ENCODE measurements around the gene GSE1. TPM values are rescaled to one million over a fixed set of nuclear protein-coding genes. Genes with fewer than 3 reads are reported as not detected.
"Not testable (repeated sequence)": the region's sequence is repeated elsewhere in the genome, so short reads cannot be mapped to it uniquely, and the experiment has no call there.

The GSE1 gene
- total RNA-seq, 1 donor from 2014 or later = 23.9 TPM

DNA sequence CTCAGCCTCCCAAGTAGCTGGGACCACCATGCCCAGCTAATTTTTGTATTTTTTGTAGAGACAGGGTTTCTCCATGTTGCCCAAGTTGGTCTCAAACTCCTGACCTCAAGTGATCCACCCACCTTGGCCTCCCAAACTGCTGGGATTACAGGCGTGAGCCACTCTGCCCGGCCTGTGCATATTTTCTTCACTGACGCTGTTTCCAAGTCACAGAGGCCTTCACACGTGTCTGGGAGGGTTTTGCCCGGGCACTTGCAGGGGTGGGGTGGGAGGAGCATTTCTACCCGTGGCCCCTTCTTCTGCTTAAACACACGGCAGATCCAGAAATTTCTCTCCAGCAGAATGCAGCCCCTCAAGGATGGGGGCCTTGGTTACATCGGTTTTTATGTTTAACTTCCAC is 20.8 kb upstream of the GSE1 start:
- not testable (repeated sequence) for ATAC-seq

DNA sequence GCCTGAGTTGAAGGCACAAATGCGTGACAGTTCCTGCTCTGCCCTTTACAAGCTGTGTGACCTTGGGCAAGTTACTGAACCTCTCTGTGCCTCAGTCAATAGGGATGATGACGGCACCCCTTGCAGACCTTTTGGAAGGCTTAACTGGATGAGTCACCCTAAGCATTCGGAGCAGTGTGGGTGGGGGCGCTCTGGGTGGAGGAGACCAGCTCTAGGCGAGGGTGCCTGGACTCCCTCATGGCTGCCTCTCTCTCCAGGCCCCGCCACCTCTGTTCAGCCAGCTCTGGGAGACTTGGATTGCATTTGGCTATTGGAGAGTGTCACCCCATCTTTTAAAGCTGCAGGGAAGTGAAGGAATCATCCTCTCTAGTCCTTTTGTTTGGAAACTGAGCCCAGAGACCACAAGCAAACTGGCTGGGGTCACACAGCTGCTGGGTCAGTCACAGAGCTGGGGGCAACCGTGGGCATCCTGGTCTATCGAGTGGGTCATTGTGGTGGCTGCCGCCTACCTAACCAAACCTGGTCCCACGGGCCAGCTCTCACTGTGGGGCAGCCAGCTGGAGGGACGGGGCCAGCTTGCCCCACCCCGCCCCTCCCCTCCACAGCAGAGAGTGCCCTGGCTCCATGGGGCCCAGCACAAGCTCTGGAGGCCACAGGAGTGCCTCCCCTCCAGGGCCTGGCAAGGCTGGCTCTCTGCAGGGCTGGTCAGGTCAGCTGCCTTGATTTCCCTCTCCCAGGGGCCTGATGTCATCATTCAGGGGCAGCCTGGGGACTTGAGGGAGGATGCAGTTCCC is 20.2 kb upstream of the GSE1 start:
- ATAC-seq = no peak

DNA sequence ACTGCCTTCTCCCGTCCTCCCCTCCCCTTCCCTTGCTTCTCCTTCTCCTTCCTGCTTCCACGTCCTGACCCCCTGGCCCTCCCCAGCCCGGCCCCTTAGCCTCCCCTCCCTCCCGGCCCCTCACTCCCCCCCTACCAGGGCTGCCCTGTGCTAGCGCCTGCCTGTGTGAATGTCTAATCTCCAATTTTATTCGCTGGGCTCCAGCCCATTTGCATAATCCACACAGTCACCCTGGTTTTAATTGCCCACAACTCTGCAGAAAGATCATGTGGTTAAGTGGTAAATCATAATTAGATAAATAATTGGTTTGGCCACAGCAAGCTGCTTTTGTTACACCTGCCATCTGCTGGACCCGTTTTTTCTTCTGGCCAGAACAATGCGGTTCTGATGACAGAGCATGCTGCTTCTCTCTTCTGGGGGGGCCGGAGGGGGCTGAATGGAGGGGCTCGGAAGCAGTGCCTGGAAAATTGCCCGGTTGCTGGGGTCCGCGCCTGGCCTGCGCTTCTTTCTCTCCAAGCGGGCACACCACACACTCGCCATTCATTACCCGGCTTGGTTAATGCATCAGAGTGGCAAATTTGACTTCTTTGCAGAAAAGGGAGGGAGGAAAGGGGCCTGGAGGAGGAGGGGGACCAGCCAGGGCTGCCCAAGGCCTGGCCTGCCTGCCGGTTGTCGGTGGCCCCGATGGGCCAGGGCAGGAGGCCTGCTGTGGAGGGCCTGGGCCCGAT is 19.5 kb upstream of the GSE1 start:
- no peak for ATAC-seq

DNA sequence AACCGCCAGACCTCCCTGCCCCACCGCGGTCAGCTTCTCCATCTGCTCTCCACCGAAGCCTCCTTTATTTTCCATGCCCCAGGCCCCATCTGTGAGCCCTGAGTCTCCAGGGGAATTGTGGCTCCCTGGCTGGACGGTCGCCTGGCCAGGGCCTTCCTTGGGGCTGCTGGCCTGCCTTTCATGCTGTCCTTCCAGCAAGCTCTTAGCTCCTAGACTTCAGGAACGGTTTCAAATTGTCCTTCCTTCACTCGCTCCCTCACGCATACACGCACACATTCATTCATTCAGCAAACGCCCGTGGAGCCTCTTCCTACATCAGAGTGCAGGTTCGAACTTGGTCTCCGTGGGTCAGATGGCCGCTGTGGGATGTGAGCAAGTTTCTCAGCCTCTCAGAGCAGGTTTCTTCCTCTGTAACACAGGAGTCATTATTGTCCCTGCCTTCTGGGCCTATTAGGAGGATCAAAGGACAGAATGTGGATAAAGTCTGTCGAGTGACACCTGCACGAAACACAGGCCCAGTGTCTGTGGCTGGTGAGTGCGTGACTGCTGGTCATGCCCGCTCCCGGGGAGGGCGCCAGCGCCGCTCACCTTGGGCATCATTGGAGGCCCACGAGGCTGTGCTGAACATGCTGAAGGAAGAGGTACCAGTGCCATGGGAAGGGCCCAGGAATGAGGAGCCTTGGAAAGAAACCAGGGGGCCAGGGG is 18.7 kb upstream of the GSE1 start:
- no peak for ATAC-seq

DNA sequence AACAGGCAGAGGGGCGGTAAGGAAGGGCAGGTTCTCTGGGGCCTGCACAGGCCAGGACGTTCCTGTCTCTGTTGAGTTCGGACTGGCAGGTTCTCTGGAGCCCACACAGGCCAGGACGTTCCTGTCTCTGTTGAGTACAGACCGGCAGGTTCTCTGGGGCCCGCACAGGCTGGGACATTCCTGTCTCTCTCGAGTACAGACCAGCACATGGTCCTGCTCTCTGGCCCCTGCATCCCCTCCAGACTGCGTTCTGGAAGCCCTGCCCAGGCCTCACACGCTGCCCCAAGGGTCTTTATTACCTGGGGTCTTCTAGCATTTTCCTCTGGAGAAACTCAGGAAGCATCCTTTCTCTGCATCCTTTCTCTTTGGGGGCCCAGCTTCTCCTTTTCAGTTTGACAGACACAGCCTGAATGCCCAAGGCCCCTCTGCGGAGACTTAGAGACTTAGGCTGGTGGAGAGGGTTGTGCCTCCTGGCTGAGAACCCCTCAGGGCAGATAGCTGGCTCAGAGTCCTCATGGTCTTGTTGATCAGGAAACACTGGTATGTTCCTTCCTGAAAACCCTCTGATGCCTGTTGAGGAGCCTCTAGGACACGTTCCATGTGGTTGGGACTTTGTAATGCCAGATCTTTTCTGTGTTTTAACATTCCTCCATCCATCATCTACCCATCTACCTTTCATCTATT is 18.0 kb upstream of the GSE1 start:
- ATAC-seq = no peak

DNA sequence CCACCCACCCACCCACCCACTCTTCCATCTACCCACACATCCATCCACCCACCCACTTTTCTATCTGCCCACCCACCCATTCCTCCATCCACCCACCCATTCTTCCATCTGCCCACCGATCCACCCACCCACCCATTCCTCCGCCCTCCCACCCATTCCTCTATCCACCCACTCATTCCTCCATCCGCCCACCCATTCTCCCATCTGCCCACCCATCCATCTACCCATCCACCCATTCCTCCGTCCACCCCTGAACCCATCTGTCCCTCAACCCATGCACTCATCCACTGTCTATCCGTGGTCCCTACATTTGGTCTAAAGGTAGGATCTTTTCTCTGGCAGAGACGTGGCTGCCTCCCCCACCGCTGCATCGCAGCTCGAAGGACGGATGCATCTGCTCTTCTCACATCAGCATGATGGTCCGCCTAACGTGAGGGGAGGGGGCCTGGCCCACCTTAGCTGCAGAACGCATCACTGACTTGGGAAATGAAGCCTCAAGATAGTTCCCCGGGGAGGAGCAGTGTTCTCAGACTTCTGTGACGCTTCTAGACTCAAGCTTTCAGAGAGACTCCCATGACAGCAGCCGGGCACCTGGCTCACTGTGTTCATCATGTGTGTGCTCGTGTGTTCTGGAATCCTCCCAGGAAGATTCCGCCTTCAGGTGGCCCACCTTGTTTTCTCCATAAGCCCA is 17.2 kb upstream of the GSE1 start:
- no peak for ATAC-seq

DNA sequence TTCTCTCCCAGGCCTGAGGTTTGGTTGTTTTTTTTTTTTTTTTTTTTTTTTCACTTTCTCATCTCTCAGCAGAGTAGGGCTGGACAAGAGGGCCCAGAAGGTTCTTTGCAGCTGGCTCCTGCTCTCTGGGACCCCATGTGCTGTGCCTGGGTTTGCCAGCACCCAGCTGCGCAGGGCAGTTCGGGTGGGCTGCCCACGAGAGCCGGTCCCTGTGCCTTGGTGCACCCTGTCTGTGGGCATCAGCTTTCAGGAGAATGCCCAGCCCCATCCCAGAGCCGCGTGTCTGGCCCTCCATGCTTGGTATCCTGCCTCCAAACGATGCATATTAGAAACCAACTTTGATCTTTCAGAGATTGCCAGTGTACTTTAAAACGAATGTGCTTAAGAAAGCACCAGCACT is 15.0 kb upstream of the GSE1 start:
- ATAC-seq = no peak

DNA sequence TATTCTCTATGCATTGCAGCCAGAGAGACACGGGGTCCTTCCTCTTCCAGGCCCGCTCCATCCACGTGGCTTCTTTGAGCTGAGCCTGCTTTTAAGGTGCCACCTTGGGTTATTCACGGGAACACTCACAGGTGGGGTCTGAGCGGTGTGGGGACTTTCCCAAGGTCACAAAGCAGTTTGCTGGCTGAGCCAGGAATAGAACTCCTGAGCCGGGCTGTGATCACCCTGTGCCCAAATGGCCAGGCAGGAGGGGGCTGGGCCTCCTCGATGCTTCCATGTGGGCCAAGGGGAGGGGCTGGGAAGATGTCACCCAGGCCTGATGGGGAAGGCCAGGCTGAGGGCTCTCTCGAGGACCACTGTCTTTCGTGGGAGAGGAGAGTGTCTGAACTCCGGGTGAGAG is 13.0 kb upstream of the GSE1 start:
- no peak for ATAC-seq

DNA sequence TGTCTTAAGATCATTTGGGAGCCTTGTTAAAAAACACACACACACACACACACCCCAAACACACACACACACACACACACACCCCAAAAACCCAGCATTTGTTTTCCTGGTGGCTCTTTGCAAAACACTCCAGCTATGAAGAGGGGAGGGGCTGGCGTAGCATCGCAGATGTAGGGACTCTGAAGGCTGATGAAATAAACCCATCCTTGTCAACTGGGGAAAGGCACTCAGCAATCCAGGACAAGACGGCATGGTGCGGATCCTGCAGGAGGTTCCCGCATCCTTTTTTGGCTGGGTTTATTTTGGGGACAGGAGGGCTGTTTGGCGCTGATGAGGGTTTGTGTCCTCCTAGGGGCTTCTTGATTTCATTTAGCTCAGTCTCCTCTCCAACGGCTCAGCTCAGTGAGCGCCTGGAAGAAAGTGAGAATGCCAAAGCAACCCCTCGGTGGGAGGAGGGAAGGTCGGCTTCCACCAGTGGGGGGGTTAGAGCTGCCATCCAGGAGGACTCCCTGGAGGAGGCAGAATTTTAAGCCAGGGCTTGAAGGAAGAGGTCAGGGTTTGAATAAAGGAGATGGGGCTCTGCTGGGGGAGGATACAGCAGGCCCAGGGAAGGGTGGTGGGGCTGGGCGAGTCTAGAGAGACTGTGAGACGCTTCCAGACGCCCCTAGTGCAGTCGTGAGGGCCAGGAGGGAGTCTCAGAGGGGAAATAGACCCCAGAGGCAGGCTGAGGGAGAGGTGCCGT is 12.4 kb upstream of the GSE1 start:
- no peak for ATAC-seq

DNA sequence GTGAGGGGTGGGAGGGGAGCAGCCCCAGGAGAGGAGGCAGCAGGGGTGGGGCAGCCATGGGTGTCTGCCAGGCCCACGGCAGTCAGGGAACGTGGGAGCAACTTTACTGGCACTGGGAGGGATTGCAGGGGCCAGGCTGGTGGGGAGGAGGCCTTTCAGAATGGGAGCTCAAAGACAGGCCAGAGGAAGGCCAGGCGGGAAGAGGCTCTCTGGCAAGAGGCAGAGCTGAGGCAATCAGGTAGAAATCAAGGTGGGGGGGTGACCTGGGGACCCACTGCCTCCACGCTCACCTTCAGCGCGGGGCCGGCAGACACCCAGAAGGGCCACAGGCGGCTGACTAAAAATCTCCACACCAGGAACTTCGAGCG is 11.9 kb upstream of the GSE1 start:
- ATAC-seq = no peak

DNA sequence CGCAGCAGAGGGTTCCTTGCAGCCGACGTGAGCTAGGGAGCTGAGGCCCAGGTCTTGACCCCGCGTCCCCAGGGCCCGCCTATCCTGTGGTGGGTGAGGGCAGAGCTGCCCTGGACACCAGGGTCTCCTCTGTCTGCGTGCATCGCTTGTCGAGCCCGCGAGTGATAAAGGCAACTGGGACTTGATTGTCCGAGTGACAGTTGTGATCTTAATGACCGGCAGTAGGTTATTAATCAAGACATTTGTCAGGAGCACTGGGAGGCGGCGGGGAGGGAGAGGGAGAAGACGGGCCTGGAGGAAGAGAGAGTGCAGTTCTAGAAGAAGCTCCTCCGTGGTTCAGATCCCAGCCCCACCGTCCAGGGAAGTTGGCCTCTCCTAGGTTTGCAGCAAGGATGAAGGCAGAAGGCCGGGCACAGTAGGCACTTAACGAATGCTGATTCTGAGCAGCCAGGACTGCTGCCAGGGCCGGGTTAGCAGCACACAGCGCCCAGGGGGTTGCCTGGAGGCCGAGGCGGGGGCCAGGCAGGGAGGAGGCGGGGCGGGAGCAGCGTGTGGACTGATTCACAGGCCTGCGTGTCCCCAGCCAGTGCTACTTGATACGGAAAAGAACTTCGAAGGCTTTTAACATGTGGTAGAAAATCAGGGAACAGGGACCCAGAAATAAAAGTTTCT is 11.3 kb upstream of the GSE1 start:
- ATAC-seq = no peak

DNA sequence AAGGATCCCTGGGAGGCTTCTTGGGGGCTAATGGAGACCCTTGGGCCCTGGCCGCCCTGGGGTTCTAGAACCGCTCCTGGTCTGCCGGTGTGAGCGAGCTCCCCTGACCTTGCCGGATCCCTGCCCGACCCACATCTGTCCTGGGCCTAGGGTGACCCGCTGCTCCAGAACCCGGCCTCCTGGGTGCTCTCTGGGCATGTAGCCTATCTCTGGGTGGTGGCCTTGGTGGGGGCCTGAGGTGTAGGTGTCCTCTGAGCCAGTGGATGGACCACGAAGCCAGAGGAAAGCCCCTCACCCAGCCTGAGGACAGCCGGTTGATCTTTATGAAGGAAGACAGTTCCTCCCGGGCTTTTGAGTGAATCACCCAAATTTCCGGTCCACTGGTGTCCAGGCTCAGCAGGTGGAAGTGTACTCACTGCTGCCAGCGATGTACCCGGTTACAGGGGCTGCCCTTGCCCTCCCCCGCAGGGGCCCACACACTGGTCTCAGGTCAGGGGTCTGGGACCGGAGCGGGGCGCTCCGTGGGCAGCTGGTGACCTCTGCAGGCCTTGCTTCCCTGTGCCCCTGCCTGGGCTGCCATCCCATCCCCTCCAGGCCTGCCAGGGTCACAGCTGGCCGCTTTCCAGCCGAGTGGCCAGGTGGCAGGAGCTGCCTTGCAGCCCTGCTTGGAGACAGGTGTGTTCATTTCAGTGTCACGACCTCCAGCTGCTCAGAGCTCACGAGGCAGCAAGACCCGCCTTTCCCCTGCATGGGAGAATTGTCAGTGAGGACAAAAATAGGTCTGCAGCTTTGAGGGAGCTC is 10.5 kb upstream of the GSE1 start:
- no peak for ATAC-seq

DNA sequence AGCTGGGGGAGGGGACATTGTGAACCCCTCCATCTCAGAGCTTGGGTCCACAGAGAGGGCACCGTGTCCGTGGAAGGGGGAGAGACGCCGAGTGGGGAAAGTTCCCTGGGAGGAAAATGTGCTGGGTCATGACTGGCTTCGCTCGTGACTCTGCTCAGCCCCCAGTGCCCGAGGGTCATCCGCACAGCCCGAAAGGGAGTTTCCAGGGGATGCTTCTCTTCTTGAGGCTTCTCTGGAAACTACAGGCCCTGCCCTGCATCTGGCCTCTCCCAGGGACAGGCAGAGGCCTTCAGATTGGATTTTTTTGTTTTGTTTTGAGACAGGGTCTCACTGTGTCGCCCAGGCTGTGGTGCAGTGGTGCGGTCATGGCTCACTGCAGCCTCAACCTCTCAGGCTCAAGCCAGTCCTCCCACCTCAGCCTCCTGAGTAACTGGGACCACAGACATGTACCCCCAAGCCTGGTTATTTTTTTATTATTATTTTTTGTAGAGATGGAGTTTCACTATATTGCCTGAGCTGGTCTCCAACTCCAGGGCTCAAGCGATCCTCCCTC is 9.8 kb upstream of the GSE1 start:
- no peak for ATAC-seq

DNA sequence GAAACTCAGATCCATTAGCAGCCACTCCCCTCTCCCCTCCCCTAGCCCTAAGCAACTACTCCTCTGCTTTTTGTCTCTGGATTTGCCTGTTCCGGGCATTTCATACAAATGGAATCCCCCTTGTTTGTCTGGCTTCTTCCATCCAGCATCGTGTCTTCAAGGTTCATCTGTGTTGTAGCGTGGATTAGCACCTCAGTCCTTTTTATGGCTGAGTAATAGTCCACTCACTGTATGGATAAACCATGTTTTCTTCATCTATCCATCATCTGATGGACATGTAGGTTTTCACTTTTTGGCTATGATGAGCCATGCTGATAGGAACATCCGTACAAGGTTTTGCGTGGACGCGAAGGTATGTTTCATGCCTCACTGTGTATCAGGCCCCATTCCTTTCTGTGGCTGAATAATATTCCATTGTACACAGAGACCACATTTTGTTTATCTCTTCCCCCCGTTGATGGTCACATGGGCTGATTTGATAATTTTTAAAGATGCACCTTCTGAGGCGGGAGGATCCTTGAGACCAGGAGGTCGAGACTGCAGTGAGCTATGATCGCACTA is 8.9 kb upstream of the GSE1 start:
- no peak for ATAC-seq

DNA sequence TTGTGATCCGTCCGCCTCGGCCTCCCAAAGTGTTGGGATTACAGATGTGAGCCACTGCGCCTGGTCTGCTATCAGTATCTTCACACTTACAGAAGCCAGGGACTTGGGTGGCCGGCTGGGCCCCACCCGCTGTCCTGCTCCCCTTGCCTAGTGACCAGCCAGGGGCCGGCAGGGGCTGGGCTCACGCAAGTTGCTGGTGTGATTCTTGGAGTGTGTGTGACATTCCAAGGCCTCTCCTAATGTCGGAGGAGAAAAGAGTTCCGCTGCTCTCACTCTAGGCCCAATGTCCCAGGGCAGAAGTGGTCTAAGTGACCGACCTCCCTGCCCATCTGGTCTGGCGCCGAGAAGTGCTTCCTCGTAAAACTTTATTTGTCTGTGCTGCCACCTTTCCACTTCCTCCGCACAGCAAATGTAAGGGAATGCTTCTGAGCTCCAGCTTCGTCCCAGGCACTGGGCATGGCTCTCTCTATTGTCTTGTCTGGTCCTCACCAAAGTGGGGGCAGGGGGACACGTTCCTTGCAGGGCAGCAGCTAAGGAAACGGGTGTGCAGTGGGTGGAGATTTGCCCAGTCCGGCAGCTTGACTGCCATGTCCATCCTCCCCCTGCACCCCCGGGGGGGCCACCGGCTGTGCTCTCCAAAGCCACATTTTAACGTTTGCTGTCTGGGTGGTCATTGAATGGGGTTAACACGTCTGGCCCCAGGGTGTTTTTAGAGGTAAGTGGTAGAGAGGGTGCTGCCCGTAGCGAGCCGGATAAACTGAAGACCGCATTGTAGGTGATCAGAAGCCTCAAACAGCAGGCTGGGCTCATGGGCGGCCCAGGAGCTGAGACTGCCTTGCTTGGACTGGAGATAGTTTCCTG is 7.8 kb upstream of the GSE1 start:
- ATAC-seq = no peak

DNA sequence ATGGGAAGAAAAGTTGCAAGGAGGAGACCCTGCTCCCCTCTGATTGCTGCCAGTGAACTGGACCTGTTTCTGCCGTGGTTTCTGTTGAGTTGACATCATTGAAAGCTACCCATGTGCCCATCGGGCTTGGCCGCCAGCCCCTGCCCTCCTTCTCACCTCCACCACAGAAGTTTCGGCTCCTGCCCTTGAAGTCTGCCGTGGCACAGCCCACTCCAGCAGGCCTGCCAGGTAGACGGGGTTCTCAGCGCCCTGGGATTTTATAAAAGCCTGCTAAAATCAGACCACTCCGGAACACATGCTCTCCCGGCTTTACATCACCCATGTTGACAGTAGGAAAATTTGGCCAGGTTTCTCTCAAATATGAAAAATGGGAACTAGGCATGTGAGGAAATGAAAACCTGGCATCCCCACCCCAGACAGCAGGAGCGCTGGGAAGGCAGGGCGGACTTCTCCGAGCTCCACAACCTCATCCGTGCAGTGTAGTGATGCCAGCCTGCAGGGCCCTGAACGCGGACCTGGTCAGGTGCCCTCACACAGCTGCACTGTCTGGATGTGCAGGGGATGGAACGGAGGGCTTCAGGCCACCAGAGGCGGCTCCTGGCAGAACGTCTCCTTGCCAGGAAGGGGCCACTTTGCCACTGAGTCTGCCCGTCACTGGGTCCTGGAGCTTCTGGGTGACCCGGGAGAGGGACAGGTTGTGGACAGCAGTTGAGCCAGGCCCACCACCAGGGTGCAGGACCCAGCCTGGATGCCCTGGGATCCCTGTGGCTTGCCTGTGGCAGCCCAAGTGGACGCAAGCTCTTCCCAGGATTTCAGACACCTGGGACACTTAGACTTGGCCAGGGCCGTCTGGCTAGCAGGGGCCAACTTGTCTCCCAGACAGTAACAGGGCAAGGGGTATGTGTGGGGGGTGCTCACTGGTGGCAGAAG is 6.9 kb upstream of the GSE1 start:
- no peak for ATAC-seq

DNA sequence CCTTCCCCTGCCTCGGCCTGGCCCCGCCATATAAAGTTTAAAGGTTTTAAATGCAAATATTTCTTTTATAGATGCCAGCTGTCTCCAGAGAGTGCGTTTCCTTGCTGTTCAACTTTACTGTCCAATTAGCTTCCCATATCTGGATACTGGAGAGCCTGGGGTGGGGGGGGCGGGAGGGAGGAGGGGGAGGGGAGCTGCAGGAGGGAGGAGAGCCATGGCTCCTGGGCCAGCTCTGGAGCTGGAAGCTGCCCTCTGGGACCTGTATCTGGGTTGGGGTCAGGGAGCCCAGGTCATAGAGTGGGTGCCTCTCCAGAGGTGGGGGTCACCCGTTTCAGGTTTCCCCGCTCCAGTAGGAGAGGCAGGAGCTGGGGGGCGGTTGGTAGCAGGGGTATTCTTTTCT is 6.2 kb upstream of the GSE1 start:
- ATAC-seq = no peak

All from esophagus mucosa (tissue), 1 donor.